Measurements from ENCODE around the gene SNX15.

Gene SNX15

DNA sequence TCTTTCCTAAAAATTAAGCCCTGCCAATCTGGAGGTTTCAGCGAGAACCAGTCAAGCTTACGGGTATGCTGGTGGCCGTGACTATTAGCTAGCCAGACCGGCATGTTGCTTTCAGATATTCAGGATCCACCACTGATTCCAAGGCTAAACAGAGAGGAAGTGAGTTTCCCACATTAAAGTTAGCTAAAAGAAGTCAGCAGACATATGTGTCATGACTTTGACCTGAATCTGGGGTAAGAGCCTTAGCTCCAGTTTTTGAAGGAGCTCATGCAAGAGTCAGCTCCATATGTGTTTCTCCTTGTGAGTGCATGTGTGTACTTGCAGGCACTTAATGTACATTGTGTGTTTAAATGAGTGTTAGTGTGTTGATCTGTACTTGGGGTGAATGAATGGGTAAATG, 58.2 kb downstream of the SNX15 start:
- no peak for DNase-seq

GRCh38 chr11:65086809-65087208, 59.6 kb downstream of the SNX15 start:
- DNase-seq, result no peak

- DNase-seq, result no peak
Measured at GRCh38 chr11:65087216-65087615, 60.0 kb downstream of the SNX15 start.

DNA sequence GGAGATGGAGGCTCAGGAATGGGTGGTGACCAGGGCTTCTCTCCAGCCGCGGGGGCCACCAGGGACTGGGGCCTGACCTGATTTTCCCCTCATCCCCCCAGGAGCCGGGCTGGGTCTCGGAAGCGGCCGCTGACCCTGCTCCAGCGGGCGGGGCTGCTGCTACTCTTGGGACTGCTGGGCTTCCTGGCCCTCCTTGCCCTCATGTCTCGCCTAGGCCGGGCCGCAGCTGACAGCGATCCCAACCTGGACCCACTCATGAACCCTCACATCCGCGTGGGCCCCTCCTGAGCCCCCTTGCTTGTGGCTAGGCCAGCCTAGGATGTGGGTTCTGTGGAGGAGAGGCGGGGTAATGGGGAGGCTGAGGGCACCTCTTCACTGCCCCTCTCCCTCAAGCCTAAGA, 60.6 kb downstream of the SNX15 start:
- DNase-seq, result no peak

DNA sequence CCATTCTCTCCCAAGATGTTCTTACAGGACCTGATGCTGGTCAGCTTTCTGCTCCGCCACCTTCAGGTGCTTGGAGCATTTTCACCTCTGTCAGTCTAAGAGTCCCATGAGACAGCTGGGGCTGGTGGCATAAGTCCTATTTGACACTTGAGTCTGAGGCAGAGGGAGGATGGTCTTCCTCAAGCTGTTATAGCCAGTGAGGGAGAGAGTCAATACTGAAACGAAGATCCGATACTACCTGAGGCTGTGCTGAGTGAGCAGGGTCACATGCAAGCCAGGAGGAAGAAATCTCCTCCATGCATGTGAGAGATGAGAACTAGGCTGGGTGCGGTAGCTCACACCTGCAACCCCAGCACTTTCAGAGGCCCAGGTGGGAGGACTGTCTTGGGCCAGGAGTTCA, 62.4 kb downstream of the SNX15 start:
- no peak for DNase-seq
